Stimulated activated CD4-positive, alpha-beta T cell treated with anti-CD3 and anti-CD28 coated beads, Interleukin-12 subunit alpha, Interleukin-12 subunit beta, amount 100 ng/mL, for 48 hours (primary cell): ENCODE results near the gene HADH.

ENCODE experiments used
- DNase-seq, 3 donors: peaks; one replicate each; pipeline ENCODE4 v3.0.0-alpha.2; 2020; ENCODE audit warnings: low read depth in 2 of 3, low spot score in 1 of 3

Gene HADH

GRCh38 chr4:108055787-108056186 is 66.1 kb downstream of the HADH start:
- DNase-seq, result no peak

GRCh38 chr4:108056418-108056817 is 66.7 kb downstream of the HADH start:
- DNase-seq, result no peak

GRCh38 chr4:108058685-108059440 is 69.2 kb downstream of the HADH start:
- DNase-seq, result no peak

GRCh38 chr4:108060164-108060563 is 70.5 kb downstream of the HADH start:
- no peak for DNase-seq

GRCh38 chr4:108060686-108061321 is 71.1 kb downstream of the HADH start:
- DNase-seq, result no peak

- DNase-seq, result no peak
These were observed 78.8 kb downstream of the HADH start for GRCh38 chr4:108068442-108068841.

- DNase-seq, result no peak
These were observed 81.1 kb downstream of the HADH start for GRCh38 chr4:108070775-108071174.

- DNase-seq, result peak in 1 of 3 donors; percentile 23
These were observed 82.6 kb downstream of the HADH start for GRCh38 chr4:108072300-108072699.

- no peak for DNase-seq
These were observed 88.5 kb downstream of the HADH start for GRCh38 chr4:108078024-108078733.

- DNase-seq, result no peak
These were observed 91.1 kb downstream of the HADH start for GRCh38 chr4:108080747-108081146.

GRCh38 chr4:108081256-108081655 is 91.6 kb downstream of the HADH start:
- no peak for DNase-seq
